Medulla oblongata (tissue), 1 donor: ENCODE measurements around the gene NELL2.
"Not testable (repeated sequence)": the region's sequence is repeated elsewhere in the genome, so short reads cannot be mapped to it uniquely, and the experiment has no call there.

Experiments used
- DNase-seq: peaks from one replicate; pipeline ENCODE4 v3.0.0-alpha.2; 2015; ENCODE audit errors: extremely low spot score

NELL2 gene

DNA sequence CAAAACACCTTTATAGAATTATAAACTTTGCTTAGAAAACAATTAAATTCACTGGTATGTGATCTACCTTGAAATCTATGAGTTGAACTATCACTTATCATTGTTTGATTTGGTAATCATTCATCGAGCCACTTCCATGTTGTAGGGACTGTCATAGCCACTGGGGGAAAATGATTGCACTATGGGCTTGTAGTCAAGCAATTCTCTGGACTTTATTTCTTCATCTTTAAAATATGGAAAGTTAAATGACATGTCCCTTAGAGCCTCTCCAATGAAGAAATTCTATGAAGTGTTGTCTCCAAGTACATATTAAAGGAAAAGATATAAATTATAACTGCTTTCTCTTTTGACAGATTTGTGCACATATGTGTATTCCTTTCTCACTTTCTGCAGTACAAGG, 97.3 kb downstream of the NELL2 start:
- DNase-seq = no peak

DNA sequence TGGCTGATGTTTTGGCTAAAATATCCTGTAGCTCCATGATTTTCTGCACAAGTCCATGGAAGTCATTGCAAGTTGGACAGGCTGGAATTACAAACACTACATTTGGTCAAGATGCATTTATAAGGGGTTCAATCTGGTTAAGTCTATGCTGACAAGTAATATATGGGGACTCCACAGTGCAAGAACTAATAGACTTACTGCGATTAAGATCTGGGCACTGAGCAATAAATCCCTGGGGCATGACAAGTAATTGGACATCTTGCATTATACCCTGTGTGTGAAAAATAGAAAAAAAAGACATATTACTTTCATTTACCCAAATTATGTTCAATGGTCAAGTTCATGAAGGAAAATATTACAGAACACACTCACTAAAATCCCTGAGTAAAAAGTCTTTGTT, 99.1 kb downstream of the NELL2 start:
- no peak for DNase-seq

DNA sequence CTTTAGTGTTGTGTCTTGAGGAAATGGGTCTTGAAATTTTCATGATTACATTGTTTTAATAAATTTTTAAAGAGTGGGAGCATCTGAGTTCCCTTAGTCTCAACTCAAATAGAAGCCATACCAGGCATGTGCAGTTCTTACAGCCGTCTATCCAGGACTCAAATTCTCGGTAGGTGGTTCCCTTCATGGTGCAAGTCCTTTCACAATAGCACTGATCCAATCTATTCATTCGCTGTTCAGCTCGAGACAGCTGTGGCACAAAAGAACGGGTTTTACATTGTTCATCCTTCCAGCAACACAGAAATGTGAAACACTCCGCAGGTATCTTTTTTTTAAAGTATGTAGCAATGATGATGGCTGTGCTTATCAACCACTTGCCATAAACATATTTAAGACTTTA, 100.2 kb downstream of the NELL2 start:
- no peak for DNase-seq

DNA sequence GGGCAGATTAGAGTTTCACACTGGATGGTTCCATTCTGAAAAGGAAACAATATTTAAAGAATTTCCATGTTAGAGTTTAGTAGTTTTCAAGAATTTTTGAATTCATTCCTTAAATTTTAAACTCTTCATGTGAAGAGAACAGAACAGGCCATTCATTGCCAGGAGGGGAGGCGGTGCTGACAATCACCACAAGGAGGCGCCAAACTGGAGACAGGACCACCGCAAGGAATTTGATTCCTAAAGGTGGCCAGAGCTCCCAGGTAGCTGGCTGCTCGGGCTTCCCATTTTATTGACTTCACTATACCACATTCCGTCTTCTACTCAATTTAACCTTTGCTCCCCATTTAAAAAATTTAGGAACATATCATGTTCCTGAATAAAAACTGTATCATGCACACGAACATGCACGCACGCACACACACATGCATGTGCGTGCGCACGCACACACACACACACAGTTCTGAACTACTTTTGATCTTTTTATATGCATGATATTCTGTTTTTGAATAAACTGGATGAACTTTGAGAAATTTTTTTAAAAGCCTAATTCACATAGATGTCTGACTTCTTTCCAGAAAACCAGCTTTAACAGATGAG, 101.2 kb downstream of the NELL2 start:
- DNase-seq = no peak

DNA sequence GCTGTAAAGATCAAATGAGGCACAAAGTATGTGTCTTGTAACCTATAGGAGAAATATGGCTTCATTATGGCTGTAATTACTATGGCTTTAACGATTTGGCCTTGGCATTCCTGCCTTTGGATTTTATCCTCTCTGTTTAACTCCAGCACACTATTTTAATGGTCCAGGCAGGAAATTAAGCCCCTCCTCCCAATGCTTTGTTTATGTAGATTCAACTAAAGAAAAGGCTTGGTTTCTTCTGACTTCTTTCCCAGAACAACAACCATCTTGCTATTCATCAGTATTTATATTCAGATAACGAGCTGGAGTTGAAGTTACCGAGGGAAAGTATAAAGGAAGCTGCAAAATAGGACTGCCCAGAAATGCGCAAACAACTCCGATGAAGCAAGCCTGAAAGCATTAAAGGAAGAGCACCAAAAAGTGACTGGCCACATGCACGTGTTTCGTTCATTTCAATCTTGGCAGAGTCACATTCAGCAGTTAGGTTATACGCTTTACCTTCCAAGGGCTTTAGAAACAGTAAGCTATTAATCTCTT, 104.6 kb downstream of the NELL2 start:
- no peak for DNase-seq

DNA sequence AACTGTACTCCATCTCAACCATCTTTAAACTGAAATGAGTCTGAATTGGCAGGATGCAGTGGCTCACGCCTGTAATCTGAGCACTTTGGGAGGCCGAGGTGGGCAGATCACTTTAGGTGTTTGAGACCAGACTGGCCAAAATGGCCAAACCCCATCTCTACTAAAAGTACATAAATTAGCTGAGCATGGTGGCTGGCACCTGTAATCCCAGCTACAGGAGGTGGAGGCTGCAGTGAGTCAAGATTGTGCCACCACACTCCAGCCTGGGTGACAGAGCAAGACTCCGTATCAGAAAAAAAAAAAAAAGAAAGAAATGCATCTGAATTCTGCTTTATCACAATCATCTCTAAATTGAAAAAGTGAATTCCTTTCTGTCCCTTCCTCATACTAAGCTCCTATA, 110.3 kb downstream of the NELL2 start:
- DNase-seq = no peak

DNA sequence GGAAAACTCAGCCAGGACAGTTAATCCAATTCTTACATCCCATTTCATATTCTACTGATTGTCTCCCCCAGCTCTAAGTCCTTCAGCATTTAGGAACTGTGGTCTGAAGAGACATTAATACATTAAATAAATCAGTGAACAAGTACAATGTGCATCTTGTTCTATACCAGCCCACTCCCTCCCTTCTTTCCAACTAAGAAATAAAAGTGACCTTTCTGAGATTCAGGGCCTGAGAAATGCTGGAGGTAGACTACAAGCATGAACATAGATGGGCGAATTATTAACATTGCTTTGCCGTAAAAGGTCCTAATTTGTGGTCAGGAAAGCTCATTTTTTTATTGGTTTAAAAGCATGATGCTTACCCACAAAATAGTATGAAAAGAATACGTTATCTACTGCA, 113.1 kb downstream of the NELL2 start:
- no peak for DNase-seq

DNA sequence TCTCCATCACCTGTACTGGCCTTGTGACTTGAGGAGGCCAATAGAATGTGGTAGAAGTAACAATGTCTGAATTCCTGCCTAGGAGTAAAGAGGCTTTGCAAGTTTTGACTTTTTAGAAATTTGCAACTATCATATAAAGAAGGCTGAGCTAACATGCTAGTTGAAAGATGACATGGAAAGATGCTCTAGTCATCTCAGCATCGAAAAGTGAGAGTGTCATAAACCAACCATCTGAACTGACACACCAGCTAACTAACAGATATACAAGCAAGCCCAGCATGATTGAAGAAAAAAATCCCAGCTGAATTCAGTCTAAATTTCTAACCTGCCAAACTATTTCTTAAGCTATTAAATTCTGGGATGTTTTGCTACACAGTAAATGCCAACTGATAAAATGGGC, 116.8 kb downstream of the NELL2 start:
- DNase-seq = no peak

DNA sequence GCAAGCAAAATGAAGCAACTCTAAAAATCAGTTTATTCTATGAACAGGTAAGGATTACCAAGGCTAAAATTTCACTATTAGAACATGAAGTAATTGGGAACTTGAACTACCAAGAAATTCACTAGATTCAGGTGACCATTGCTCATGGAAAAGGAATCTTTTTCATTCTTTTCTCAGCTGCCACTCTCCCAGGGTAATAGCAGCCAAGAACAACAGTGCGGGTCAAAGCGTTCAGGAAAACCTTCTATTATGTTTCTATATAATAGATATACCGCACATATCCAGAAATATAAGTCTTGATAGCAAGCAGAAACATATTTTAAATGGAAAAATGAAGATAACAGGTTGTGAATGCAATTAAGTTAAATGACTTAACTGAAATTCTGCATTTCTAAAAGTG, 125.6 kb downstream of the NELL2 start:
- no peak for DNase-seq

DNA sequence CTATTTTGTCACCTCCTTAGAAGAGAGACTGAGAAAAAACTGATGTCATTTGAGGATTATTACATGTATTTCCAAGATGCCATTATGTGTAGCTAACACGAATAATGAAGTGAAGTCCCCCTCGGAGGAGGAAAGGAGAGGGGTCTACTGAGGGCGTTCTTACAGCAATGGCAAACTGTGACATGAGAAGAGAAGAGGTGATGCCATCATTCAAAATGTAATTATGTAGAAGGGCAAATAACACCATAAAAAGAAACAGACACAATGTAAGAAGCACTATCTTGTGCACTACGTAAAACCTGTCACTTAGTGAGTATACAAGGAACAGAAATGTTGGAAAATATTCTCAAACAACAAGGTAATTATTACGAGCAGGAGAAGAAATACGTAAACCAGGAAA, 126.5 kb downstream of the NELL2 start:
- no peak for DNase-seq

DNA sequence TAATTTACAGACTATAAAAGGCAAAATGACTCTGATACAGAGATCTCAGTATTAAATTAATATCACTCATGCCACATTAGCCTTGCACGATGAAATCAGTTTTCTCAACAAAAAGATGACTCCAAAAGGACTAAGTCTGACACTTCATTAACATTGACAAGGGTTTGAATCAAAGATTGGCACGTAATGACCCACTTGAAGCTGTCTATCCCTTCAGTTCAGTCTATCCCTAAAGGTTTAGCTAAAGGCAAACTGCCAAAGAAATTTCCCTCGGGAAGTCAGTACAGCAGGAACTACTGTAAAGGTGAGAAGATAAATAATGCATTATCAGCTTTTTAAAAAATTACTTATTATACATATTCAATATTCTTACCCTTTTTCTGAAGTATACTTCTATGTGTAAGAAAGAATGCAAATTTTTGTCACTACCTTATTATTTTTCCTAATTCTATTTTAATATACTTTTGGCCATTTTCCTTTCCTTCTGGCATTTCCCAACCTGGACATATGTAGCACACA, 127.1 kb downstream of the NELL2 start:
- DNase-seq = no peak

DNA sequence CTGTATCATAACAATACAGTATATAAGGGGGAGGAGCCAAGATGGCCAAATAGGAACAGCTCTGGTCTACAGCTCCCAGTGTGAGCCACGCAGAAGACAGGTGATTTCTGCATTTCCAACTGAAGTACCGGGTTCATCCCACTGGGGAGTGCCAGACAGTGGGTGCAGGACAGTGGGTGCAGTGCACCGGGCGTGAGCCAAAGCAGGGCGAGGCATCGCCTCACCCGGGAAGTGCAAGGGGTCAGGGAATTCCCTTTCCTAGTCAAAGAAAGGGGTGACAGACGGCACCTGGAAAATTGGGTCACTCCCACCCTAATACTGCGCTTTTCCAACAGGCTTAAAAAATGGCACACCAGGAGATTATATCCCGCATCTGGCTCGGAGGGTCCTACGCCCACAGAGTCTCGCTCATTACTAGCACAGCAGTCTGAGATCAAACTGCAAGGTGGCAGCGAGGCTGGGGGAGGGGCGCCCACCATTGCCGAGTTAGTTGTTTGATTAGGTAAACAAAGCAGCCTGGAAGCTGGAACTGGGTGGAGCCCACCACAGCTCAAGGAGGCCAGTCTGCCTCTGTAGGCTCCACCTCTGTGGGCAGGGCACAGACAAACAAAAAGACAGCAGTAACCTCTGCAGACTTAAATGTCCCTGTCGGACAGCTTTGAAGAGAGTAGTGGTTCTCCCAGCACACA, 134.7 kb downstream of the NELL2 start:
- not testable (repeated sequence) for DNase-seq

DNA sequence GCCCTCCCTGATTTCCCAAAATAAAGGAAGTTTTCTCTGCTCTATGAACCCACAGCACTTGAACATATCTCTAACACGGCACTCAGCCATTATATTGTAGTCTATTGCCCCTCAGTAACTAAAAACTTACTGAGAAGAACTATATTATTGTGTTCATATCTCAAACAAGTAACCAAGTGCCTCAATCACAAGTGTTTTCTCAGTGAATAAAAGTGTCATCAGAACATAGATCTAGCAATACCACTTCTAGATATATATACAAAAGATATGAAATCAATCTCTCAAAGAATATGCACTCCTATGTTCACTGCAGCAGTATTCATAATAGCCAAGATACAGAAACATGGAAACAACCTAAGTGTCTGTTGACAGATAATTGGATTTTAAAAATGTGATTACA, 138.1 kb downstream of the NELL2 start:
- no peak for DNase-seq

DNA sequence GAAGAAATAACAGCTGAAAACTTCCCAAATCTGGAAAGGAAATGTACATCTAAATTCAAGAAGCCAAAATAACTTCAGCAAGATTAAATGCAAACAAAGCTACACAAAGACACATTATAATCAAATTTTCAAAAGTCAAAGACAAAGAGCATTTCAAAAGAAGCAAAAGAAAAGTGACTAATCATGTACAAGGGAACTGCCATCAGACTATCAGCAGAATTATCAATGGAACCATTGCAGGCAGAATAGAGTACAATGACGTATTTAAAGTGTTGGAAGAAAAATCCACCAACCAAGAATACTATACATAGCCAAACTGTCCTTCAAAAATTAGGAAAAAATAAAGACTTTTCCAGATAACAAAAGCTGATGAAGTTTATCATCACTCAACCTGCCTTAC, 147.5 kb downstream of the NELL2 start:
- DNase-seq = no peak

DNA sequence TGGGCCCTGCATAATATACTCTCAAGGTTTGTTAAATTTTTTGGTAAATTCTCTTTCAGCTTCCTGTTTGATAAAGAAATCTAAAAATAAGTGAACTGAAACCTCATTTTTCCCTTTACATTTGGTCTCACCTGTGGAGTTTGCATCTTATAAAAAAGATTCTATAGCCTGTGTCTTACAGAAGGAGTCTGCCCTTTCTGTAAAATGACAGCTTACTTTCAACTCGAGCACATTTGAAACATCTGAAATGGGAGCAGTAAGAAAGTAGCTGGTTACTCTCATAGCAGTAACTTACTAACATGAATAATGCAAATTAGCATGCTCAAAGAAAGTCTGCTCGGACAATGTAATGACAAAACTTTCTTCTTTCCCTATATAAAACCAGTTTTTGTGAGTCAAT, 155.8 kb downstream of the NELL2 start:
- DNase-seq = no peak

DNA sequence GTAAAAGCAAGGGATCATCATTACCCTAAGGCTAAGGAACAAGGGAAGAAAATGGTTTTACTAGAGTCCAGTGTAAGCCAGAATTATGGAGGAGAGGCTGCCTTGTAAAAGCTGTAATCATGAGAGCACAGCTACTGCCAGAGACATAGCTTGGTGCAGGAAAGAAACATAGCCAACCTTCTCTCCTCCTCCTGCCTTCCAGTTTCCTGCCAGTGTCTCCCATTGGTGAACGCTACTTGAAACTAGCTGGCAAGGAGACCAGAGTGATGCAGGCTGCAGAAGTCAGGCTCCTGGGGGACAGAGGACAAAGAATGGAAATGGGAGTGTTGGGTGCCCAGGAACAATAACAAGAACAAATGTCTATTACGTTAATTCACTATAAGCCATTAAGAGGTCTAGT, 158.5 kb downstream of the NELL2 start:
- no peak for DNase-seq

DNA sequence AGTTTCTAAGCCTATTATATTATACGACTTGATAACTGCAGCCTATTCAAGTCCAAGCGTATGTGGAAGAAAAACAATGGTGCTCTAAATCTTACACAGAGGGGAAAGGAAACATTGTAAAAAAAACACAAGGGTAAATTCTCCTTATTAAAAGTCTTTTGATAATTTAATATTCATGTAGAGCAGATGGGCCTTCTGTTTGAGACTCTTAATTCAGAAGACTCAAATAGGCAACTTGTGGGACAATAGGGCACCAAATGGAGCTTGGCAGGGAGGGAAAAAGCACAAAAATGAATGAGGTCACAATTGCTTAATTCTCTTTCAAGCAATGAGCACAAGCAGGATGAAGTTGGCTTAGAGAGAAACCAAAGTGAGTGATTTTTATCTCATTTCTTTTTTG, 159.4 kb downstream of the NELL2 start:
- DNase-seq = peak; percentile 11

DNA sequence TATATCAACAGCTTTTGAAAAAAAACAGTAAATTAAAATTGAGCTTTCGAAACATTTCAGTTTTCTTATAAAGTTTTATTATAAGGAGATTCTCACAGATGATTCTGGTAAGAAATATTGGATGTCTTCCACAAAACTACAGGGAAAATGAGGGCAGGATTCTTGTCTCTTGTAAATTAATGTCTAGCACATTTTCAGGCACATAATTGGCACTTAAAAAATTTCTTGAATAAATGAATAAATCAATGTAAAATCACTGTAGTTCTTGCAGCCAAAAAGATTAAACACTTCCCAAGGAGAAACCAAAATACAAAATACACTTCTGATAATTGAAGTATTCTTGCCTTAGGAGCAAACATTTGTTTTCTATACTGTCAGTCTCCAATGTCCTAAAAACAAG, 164.4 kb downstream of the NELL2 start:
- no peak for DNase-seq

DNA sequence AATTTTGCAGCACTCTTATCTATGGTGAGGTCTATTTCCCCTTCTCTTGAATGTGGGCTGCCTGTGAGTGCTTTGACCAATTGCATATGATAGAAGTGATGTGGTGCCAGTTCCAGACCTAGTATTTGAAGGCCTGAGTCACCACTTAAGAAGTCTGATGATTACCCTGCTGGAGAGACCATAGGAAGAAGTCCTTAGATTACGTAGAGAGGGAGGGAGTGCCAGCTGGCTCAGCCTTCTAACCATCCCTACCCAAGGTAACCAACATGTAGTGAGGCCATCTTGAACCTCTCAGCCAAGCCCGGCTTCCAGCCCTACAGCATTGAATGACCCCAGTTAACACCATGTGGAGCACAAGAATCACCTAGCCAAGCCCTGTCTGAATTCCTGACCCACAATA, 166.9 kb downstream of the NELL2 start:
- no peak for DNase-seq

DNA sequence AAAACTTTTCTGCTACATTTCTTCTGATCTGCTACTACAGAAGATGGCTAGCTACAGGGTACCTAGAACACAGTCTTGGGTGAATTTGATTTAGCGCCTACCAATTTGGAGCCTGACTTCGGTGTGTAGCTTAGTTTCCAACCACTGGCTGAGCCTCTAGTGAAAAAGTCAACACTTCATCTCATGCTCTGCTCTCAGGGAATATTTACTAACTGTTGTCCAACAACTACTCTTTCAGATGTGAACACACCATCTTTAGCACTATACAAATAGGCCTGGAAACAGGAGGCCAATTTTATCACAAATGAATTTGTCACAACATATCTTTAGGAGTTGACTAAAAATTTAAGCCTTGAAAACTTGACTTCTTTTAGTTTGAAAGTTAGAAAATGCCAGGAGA, 167.9 kb downstream of the NELL2 start:
- DNase-seq = no peak

DNA sequence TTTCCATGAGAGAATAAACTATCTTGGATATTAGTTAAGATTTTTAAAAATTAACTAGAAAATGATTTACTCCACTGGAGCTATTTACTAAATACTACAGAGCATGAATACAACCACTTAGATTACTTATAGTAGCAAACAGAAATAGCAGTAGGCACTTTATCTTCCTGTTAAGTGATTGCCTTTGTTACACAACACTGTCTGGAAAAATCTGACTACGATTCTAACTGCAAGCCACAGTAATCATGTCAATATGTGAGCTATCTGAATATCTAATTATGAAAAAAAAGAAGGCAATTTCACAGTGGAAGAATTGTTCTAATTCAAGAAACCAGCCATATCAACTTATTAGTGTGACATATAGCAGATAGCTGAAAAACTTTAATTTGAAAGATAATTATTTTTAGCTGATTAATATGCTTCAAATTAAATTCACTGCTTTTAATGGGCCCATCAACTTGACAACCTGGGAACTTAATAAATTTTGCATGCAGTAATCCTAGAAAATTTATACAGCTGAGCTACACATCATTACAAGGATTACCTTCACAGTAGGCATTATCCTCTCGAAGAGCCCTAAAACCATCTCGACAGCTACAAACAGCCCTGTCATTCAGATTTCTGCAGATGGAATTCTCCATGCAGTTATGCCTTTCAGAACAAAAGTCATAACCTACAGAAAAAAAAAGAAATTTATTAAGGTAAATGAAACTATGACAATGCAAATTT, 172.8 kb downstream of the NELL2 start:
- DNase-seq = no peak

DNA sequence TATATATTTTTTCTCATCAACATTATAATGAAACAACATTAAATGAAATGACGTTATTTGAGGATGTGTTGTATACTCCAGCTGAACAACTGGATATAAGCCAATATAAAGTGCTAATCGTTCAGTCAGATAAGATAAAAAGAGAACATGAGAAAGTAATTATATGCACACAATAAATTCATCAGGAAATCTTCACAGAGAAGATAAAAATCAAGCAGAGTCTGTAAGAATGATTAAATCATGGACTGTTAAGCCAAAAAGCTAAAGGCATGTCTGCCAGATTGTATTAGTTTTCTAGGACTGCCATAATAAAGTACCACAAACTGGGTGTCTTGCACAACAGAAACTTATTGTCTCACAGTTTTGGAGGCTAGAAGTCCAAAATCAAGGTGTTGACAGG, 178.6 kb downstream of the NELL2 start:
- no peak for DNase-seq

DNA sequence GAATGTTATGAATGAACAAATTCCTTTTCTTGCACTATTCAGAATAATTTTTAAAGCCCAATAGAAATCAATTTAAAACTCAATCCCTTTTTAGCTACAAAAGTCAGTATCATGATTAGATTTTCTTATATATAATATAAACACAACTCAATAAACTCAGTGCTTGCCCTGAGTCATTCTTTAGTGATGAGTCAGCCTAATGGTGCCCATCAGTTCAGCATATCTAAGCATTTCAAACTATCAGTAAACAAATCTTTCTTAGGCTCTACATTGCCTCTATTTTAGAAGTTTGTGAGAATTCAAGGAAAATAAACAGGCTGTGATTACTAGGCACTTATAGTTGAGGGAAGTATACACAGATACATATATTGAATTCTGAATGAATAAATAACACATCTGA, 179.6 kb downstream of the NELL2 start:
- no peak for DNase-seq
